HEK293 (cell line): ENCODE measurements around the gene LMOD1.

Experiments
- INSM2 ChIP-seq: fragments of 450-650 bp; formaldehyde crosslinking; IDR thresholded peaks from 2 replicates; pipeline ENCODE4 v1.5.1; 2016; ENCODE audit warnings: missing biosample characterization, missing genetic modification characterization
- KLF16 ChIP-seq: fragments of 450-650 bp; formaldehyde crosslinking; IDR thresholded peaks from 2 replicates; pipeline ENCODE4 v1.5.1; 2017; ENCODE audit warnings: missing biosample characterization, missing genetic modification characterization
- PRDM4 ChIP-seq: fragments of 450-650 bp; formaldehyde crosslinking; IDR thresholded peaks from 2 replicates; pipeline ENCODE4 v1.5.1; 2017; ENCODE audit warnings: missing biosample characterization, missing genetic modification characterization
- REST ChIP-seq: fragments of 450-650 bp; formaldehyde crosslinking; IDR thresholded peaks from 2 replicates; pipeline ENCODE4 v1.5.1; 2016; ENCODE audit warnings: missing biosample characterization, missing genetic modification characterization
- SCRT1 ChIP-seq: fragments of 450-650 bp; formaldehyde crosslinking; IDR thresholded peaks from 2 replicates; pipeline ENCODE4 v1.5.1; 2016; ENCODE audit warnings: missing biosample characterization, missing genetic modification characterization, borderline replicate concordance
- TSHZ1 ChIP-seq: fragments of 450-650 bp; formaldehyde crosslinking; IDR thresholded peaks from 2 replicates; pipeline ENCODE4 v1.5.1; 2016; ENCODE audit warnings: missing biosample characterization, missing genetic modification characterization, borderline replicate concordance
- ZBTB26 ChIP-seq: fragments of 450-650 bp; formaldehyde crosslinking; optimal IDR thresholded peaks from 2 replicates; pipeline ENCODE3; 2016; ENCODE audit warnings: missing biosample characterization, mild to moderate bottlenecking, missing genetic modification characterization
- ZNF112 ChIP-seq: fragments of 450-650 bp; formaldehyde crosslinking; IDR thresholded peaks from 2 replicates; pipeline ENCODE4 v1.5.0; 2017; ENCODE audit warnings: missing biosample characterization, missing genetic modification characterization
- ZNF133 ChIP-seq: fragments of 450-650 bp; formaldehyde crosslinking; IDR thresholded peaks from 2 replicates; pipeline ENCODE4 v1.5.1; 2016; ENCODE audit warnings: missing biosample characterization, missing genetic modification characterization
- ZNF174 ChIP-seq: fragments of 450-650 bp; formaldehyde crosslinking; IDR thresholded peaks from 2 replicates; pipeline ENCODE4 v1.5.0; 2017; ENCODE audit warnings: missing biosample characterization, mild to moderate bottlenecking, missing genetic modification characterization
- ZNF24 ChIP-seq: fragments of 450-650 bp; formaldehyde crosslinking; IDR thresholded peaks from 2 replicates; pipeline ENCODE4 v1.5.1; 2016; ENCODE audit warnings: missing biosample characterization, missing genetic modification characterization
- ZNF274 ChIP-seq, 2 experiments: fragments of 200-500 bp in 1 of 2; fragments of 450-650 bp in 1 of 2; sonication (Bioruptor generic) in 1 of 2; formaldehyde crosslinking in 1 of 2; IDR thresholded peaks; 2 replicates each; pipeline versions ENCODE4 v1.5.1 to v1.6.1; 2014 to 2016; ENCODE audit warnings: borderline replicate concordance in 1 of 2, inconsistent platforms in 1 of 2, low read length in 1 of 2, missing biosample characterization in 1 of 2, missing genetic modification characterization in 1 of 2
- ZNF391 ChIP-seq: fragments of 450-650 bp; formaldehyde crosslinking; IDR thresholded peaks from 2 replicates; pipeline ENCODE4 v1.5.1; 2016; ENCODE audit warnings: low read depth, missing biosample characterization, missing genetic modification characterization, borderline replicate concordance
- ZNF394 ChIP-seq: fragments of 450-650 bp; formaldehyde crosslinking; IDR thresholded peaks from 2 replicates; pipeline ENCODE4 v1.5.1; 2016; ENCODE audit warnings: missing biosample characterization, missing genetic modification characterization, mild to moderate bottlenecking, moderate library complexity, borderline replicate concordance
- ZNF473 ChIP-seq: fragments of 450-650 bp; formaldehyde crosslinking; IDR thresholded peaks from 2 replicates; pipeline ENCODE4 v1.5.1; 2017; ENCODE audit warnings: missing biosample characterization, missing genetic modification characterization
- ZNF558 ChIP-seq: fragments of 450-650 bp; formaldehyde crosslinking; IDR thresholded peaks from 2 replicates; pipeline ENCODE4 v1.5.1; 2016; ENCODE audit warnings: missing biosample characterization, missing genetic modification characterization
- ZNF561 ChIP-seq: fragments of 450-650 bp; IDR thresholded peaks from 2 replicates; pipeline ENCODE4 v1.5.1; 2018; ENCODE audit warnings: missing biosample characterization, missing genetic modification characterization, borderline replicate concordance
- ZNF629 ChIP-seq: fragments of 450-650 bp; formaldehyde crosslinking; IDR thresholded peaks from 2 replicates; pipeline ENCODE4 v1.5.1; 2017; ENCODE audit warnings: missing biosample characterization, missing genetic modification characterization
- ZNF639 ChIP-seq: fragments of 450-650 bp; formaldehyde crosslinking; IDR thresholded peaks from 2 replicates; pipeline ENCODE4 v1.5.1; 2016; ENCODE audit warnings: missing biosample characterization, missing genetic modification characterization
- ZNF654 ChIP-seq: fragments of 450-650 bp; formaldehyde crosslinking; IDR thresholded peaks from 2 replicates; pipeline ENCODE4 v1.5.1; 2016; ENCODE audit warnings: low read depth, missing biosample characterization, missing genetic modification characterization
- ZNF660 ChIP-seq: fragments of 450-650 bp; IDR thresholded peaks from 2 replicates; pipeline ENCODE4 v1.5.1; 2018; ENCODE audit warnings: missing biosample characterization, mild to moderate bottlenecking, missing genetic modification characterization

Gene LMOD1

GRCh38 chr1:201895913-201896807 lies 50.2 kb downstream of the LMOD1 start (continued):
- TF ChIP-seq REST (tag by site-specific recombination): 0 out of 2 replicates have a peak, but pooled peaks have one; percentile 26
- peak; percentile 100 for TF ChIP-seq SCRT1 (tag by site-specific recombination)
- peak; percentile 31 for TF ChIP-seq ZBTB26 (tag by site-specific recombination)
- no peak for TF ChIP-seq ZNF473 (tag by site-specific recombination)
- TF ChIP-seq ZNF112 (tag by site-specific recombination): no peak
- peak; percentile 73; the same call in 1 of the 2 replicates for TF ChIP-seq INSM2
- peak; percentile 51; the same call in 1 of the 2 replicates for TF ChIP-seq KLF16 (tag by site-specific recombination)
- peak; percentile 83; the same call in 1 of the 2 replicates for TF ChIP-seq ZNF561
- peak; percentile 86 for TF ChIP-seq ZNF639 (tag by site-specific recombination)
- no peak for TF ChIP-seq ZNF133 (tag by site-specific recombination)
- TF ChIP-seq ZNF394 (tag by site-specific recombination): peak; percentile 97
- peak; percentile 52 for TF ChIP-seq ZNF558 (tag by site-specific recombination)
- TF ChIP-seq TSHZ1 (tag by site-specific recombination): no peak
- no peak for TF ChIP-seq ZNF274 (IDR thresholded peaks at IDR 0.05; ENCODE audit: low read length)
- TF ChIP-seq ZNF274 (tag by site-specific recombination; IDR thresholded peaks at IDR 0.05; ENCODE audit: borderline replicate concordance): no peak
- TF ChIP-seq ZNF174 (tag by site-specific recombination): no peak
- peak; percentile 86; the same call in 1 of the 2 replicates for TF ChIP-seq ZNF24 (tag by site-specific recombination)
- peak; percentile 98 for TF ChIP-seq ZNF629 (tag by site-specific recombination)
- TF ChIP-seq ZNF391 (tag by site-specific recombination): peak; percentile 73; the same call in 1 of the 2 replicates
- peak; percentile 93 for TF ChIP-seq ZNF660
- no peak for TF ChIP-seq PRDM4 (tag by site-specific recombination)
- TF ChIP-seq ZNF654: peak; percentile 88
